ENCODE results near the gene NTF4. TPM values are rescaled to one million over a fixed set of nuclear protein-coding genes. Genes with fewer than 3 reads are reported as not detected.

NTF4 gene, protein sequence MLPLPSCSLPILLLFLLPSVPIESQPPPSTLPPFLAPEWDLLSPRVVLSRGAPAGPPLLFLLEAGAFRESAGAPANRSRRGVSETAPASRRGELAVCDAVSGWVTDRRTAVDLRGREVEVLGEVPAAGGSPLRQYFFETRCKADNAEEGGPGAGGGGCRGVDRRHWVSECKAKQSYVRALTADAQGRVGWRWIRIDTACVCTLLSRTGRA
- not detected in 2 replicates for total RNA-seq (2014; rRNA removed; shearing (Covaris generic))
- polyA plus RNA-seq (2014; cell fraction: nucleus; rRNA removed), result not detected in 2 replicates

DNA sequence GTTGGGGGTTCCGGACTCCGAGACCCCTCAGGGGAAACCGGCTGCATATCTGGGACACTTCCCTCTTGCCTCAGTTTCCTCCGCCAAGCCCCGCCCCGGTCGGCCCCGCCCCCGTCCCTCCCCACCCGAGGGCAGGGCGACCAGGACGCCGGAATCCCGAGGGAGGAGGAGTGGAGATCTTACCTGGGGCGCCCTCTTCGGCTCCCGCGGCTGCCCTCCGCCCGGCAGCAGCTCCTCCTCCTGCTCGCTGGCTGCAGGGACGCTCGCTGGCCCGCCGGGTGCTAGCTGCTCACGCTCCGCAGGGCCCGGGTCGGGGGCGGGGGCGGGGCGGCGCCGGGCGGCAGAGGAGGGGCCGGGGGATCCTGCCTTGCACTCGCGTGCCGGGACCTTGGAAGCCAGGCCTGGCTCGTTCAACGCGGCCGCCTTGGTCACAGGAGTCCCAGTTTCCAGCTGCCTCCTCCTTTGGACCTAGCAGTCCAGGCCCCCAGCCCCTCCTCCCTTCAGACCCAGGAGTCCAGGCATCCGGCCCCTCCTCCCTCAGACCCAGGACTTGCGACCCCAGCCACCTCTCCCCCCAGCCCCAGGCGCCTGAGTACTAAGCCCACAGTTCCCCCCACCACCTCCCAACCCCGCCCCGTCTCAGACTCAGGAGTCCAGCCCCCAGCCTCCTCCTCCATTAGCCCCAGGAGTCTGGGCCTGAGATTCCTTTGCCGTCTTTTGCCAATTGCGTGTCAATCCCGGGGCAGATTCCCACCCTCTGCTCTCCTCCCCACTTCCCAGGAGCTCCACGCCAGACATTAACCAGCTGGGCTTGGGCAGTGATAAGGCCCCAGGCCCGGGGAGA, at the start of gene NTF4:
Gene NTF4, minus strand, starts transcription at position 51 of the 844 bp plus-strand sequence. CDS start 2,821 bp downstream, outside the sequence.
- no peak for DNase-seq (ENCODE audit: extremely low read depth, low read depth)

DNA sequence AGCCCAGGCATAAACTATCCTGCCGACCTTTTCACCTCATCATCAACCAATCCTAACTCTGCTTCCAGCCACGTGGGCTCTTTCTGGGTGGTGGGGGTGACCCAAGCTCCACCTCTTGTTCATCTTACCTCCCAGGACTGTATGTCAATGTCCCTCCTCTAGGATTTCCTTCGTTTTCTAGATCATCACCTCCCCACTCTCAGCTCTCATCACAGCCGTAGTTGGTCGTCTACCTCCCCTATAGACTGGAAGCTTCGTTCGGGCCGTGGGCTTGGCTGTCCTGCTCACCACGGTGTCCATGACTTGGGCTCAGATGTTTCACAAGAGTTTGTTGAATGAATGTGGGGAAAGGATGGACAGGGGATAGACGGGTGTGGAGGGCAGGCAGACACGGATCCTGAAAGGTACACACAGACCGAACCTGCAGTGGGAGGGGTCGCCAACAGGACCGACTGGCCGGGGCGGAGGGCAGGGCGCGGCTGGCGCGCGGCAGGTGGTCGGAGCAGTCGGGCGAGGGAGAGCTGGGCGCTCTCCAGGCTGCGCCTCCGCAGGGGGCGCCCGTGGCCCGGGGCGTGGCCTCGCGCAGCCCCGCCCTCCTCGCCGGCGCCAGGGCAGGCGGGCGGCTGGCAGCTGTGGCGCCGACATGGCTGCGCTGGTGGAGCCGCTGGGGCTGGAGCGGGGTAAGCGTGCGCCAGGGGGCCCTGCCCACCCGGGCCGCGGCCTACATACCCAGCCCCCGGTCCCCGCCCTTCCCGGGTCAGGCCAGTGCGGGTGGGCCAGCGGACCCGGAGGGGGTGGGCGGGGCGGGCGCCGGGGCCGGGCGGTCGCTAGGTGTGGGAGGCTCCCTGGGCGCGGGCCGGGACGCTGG, 49.4 kb upstream of the NTF4 start, which contains the start of gene LIN7B:
Gene LIN7B, plus strand, starts transcription at position 609 of the 868 bp plus-strand sequence. Its CDS starts 35 bp downstream, at position 644.
- DNase-seq (ENCODE audit: extremely low read depth, low read depth), result peak; percentile 41

DNA sequence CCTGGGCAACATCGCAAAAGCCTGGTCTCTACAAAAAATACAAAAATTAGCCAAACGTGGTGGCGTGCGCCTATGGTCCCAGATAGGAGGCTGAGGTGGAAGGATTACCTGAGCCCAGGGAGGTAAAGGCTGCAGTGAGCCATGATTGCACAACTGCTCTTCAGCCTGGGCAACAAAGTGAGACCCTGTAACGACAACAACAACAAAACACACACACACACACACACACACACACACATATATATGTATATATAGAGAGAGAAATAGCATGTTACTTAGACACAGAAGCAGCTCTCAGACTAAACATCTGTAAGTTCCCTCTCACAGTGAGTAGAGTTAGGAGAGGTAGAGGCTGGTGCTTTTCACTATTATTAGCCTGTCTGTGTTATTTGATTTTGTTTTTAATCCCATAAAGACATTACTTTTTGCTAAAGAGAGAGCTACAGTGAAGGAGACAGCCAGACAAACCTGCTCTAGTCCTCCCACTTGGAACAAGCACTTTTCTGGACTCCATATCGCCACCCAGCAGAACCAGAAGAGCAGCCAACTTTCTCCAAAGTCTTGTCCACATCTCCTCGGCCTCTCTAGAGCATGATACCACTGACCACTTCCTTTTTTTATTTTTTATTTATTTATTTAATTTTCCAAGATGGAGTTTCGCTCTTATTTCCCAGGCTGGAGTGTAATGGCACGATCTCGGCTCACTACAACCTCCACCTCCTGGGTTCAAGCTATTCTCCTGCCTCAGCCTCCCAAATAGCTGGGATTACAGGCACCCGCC, 46.8 kb upstream of the NTF4 start:
- DNase-seq (ENCODE audit: extremely low read depth, low read depth), result no peak

DNA sequence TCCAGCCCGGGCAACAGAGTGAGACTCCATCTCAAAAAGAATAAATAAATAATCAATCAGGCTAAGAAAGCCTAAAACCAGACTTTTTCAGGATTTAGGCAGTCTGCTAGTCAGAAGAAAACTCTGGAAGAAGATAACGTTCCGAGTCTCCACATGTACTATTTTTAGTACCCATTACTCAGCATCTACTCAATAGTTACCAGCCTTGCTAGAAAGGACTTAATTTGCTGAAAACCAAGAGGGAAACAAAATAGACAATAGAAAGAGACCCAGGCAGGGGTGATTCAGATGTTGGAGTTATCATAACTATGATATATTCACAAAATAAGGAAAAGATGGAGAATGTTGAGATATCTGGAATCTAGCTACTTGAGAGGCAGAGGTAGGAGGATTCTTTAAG, 45.9 kb upstream of the NTF4 start:
- DNase-seq (ENCODE audit: extremely low read depth, low read depth), result no peak

DNA sequence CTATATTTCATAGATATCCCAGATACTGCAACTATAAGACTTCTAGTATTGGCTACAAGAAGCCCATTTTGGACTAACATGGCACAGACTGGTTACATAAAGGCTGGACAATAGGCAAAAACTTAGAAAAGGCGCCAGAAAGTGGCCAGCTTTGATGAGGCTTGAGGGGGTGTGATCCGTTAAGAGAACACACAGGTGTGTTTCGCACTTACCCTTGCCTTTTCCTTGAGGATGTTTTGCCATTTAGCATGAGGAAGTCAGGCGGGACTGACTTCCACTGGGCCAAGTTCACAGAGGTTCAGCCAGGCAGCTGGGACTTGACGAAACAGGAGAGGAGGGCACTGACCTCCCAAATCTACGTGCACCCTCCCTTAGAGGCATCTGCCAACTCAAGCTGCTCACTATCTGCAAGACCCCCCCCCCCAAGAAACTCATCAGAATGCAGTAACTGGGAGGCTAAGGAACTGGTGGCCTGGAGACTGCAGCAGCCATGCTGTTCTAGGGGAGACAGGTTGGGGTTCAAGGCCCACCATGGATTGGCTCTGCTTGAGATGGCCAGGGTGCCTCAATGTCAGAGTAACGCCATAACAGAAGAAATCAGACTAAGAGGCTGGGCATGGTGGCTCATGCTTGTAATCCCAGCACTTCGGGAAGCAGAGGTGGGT, 45.1 kb upstream of the NTF4 start:
- no peak for DNase-seq (ENCODE audit: extremely low read depth, low read depth)

DNA sequence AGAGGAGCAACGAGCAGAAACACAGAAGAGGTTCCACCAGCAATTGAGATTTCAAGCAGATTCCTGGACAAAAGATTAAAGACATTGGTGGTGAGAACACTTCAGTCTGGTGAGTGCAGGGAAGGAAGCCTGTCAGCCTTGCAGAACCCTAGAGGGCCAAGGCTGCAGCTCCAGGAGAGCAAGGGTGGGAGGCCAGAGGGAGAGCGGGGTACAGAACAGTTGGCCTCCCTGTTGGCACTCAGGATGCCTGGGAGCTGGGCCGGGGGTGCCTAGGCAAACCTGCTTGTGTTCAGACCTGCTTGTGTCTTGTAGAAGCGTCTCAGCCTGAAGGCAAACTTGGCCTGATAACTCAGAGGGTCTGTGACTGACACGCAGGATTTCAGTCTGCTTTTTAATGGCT, 44.4 kb upstream of the NTF4 start:
- no peak for DNase-seq (ENCODE audit: extremely low read depth, low read depth)

DNA sequence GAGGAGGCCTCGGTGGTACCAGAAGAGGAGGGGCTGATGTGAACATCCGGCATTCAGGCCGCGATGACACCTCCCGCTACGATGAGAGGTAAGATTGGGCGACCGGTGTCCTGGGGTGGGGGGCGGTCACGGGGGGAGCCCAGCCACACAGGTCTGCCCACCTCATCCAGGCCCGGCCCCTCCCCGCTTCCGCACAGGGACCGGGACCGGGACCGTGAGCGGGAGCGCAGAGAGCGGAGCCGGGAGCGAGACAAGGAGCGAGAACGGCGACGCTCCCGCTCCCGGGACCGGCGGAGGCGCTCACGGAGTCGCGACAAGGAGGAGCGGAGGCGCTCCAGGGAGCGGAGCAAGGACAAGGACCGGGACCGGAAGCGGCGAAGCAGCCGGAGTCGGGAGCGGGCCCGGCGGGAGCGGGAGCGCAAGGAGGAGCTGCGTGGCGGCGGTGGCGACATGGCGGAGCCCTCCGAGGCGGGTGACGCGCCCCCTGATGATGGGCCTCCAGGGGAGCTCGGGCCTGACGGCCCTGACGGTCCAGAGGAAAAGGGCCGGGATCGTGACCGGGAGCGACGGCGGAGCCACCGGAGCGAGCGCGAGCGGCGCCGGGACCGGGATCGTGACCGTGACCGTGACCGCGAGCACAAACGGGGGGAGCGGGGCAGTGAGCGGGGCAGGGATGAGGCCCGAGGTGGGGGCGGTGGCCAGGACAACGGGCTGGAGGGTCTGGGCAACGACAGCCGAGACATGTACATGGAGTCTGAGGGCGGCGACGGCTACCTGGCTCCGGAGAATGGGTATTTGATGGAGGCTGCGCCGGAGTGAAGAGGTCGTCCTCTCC, 43.2 kb upstream of the NTF4 start:
- no peak for DNase-seq (ENCODE audit: extremely low read depth, low read depth)

DNA sequence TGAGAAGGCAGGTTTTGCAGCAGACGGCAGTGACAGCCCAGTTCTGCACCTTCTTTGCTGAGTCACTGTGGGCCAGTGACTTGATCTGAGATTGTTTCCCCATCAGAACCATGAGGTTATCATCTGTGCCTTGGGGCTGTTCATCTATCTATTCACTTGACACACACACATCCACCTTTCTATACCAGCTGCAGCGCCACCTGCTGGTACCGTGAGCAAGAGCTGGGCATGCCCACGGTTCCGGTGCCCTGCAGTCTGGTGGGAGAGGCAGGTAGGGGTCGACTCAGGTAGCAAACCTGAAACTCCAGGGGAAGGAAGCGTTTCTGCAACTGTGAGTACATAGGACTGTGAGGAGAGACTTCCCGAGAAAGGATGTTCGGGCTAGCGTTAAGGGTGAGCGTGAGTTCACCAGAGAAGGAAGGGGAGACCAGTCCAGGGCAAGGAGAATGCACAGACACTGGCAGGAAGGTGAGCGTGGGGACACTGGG, 42.1 kb upstream of the NTF4 start:
- DNase-seq (ENCODE audit: extremely low read depth, low read depth), result peak; percentile 58

DNA sequence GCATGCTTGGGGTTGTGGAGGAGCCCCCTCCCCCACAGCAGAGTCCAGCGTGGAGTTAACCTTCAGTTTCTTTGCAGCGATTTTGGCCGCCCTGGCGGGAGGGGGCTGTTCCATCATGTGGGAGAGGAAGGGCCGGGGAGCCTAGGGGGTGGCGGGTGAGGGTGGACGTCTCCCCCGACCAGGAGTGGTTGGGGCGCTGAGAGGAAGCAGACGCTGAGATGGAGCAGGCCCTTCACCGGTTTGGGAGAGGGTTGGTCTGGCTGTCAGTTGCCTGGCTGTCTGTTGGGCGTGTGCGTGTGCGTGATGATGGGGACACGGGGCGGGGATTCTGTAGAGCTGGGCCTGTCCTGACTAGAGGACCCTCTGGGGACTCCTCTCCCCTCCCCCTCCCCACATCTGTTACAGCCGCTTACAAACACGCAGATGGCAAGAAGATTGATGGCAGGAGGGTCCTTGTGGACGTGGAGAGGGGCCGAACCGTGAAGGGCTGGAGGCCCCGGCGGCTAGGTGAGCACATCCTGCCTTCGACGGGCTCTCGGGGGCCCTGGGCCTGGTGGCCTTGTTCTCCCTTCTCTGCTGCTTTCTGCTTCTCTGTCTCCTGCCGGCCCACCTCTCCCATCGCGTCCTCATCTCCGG, 39.7 kb upstream of the NTF4 start:
- DNase-seq (ENCODE audit: extremely low read depth, low read depth), result no peak

DNA sequence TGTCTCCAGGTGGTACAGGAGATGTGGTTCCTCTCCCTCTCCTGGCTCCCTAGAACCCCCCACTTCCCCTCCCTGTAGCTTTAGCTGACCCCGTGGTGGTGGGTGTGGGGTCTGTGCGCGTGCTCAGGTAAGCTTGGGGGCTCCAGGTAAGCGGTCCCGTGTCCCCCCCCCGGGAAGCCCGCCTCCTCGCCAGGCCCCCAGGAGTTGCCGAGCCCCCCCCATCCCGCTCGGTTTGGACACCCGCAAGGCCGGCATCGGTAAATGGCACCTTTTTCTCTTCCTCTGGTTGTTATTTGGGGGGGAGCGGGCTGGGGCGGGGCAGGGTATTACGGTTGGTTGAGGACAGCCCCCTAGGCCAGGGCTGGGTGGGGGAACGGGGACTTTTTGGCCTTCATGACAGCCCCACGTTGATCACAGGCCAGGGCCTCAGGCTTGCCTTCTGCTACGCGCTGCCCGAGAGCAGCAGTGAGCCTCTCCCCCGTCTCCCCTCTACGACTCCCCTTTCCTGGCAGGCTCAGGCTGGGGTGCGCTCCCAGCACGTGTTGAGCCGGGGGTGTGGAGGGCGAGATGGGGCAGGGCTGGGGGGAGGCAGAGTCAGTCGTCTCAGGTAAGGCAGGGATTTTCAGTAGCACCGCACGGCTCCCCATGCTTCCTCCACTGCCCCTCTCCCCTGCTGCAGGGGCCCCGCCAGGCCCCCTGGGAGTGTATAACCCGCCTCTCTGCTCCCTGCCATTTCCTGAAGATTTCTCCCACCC, 38.9 kb upstream of the NTF4 start:
- no peak for DNase-seq (ENCODE audit: extremely low read depth, low read depth)

DNA sequence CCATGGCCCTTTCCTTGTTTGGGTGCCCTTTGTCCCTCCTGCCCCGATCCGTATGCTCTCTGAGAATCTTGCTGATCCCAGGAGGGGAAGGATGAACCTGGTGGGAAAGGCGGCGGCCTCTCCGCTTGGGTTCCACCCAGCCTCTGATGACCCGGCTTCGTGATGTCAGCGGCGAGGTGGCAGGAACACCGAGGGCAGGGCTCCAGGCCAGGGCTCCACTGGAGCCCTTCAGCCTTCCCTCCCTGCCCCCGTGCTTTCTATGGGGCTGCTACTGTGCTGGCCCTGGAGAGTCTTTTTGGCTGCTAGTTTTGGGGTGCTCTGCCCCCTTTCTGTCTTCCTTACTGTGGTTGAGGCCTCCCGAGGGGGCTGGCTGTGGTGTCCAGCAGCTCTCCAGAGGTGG, 37.7 kb upstream of the NTF4 start:
- DNase-seq (ENCODE audit: extremely low read depth, low read depth), result no peak

DNA sequence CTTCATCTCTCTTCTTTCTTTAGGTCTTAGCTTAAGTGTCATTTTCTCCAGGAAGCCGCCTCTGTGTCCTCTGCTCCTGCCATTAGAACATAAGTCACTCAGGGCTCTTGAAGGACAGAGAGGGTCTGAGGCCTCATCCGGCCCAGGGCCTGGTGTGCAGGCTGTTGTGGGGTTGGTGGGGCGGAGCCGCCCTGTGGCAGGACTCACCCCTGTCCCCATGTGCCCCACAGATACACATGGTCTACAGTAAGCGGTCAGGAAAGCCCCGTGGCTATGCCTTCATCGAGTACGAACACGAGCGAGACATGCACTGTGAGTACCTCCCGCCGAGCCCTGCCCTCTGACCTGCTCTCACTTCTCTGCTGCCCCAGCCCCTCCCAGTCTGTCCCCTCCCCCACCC, 36.5 kb upstream of the NTF4 start:
- DNase-seq (ENCODE audit: extremely low read depth, low read depth), result no peak

DNA sequence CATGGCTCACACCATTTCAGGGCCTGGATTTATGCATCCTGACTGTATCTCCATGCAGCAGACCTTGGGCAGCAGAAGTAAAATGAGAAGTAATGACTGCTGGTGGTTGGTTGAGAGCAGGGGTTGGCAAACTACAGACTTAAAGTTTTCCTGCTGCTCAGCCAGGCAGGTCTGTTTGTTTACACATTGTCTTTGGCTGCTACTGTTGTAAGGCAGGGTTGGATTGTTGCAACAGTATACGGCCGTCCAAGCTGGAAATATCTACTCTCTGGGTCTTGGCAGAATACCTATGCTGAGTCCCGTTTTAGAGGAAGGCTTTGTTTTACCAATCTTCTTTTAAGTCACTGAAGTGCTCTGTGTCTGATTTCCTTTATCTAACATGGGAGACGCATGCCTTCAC, 34.2 kb upstream of the NTF4 start:
- DNase-seq (ENCODE audit: extremely low read depth, low read depth), result no peak

DNA sequence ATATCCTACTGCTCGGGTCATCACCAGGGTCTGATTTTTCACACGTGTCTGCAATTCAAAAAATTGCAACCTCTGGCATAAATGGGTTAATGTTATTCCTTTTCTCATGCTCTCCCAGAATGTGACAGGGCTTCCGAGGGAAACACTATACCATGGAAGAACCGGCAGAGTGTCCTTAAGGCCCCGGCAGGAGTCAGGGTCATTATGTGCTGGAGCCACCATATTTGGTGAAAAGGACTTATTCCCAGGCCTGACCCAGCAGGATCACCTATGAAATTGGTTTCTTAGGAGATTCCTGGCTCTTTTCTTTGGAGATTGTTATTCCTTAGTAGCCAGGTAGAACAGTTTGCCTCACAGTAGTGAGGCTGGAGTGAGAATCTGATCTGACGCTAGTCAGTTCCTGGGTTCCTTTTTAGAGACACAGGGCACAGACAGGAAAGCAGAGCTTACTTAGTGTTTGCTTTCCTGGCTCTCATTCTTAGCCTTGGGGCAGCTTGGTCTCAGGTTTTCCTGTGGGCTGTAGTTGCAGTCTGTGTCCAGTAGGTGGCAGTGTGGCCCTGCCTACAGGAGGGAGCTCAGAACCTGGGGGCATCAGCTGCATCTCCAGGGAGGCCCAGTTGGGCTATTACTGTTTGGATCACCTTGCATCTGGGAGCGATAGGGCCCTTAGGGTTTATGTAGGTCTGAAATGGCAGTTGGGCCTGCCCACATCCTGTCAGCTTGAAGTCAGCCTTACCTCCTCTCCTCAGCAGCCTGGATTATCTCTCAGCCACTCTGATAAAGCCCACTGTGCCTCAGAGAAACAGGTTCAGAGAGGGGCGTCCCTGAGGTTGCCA, 33.1 kb upstream of the NTF4 start:
- DNase-seq (ENCODE audit: extremely low read depth, low read depth), result peak; percentile 69

DNA sequence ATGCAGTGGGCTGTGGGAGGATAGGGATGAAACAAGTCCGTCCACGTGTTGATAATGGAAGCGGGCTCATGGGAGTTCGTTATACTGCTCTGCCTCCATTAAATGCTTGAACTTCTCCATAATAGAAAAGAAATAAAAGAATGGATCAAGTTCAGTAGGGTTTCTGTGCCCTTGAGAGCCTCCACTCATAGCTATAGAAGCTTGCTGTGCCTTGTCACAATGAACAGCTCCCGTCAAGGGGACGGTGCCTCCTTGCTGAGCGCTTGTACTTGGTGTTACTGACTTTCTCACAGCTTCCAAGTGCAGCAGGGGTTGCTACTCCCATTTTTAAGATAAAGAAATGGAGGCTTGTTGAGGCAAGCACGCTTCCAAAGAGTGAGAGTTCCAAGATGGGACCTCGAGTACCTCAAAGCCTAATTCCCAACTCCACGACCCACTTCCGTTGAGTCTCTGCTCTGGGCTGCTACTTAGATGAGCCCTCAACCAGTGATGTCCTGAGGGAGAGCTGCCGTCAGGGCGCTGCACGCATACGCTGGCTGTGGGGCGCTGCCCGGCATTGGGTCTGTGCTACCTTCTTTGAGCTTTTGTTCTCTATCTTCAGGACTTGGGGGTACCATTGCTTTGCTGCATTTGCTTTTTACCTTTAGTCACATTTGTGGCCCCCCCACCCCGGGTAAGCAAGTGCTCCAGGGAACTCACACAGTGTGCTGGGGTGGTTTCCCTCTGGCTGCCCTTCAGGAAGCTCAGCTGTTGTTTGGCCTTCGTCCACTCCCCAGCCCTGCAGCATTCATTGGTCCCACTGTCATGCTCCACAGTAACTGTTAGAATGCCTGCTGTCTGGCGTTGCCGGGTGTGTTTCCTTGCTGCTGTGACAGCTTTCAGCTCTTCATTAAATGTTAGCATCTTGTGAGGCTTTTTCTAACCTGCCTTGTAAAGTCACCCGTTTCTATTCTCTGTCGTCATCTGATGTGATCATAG, 30.2 kb upstream of the NTF4 start:
- no peak for DNase-seq (ENCODE audit: extremely low read depth, low read depth)

Data from NCI-H460 (cell line).